Measurements from ENCODE around the gene TRPM4. TPM values are rescaled to one million over a fixed set of nuclear protein-coding genes. Genes with fewer than 3 reads are reported as not detected.

The TRPM4 gene
- total RNA-seq, 1 donor from 2014 or later: 33.1 TPM

GRCh38 chr19:49129238-49129583, 28.4 kb upstream of the TRPM4 start:
- H3K36me3 Mint-ChIP-seq: no peaks in the 10 kb centered on the region
- peaks cover 10% of the 10 kb centered on the region for H3K4me1 Mint-ChIP-seq (ENCODE audit: unreplicated experiment)
- no peaks in the 10 kb centered on the region for H3K9me3 Mint-ChIP-seq
- H3K4me3 Mint-ChIP-seq: peak overlapping the region; percentile 59
- no peak for DNase-seq (ENCODE audit: extremely low spot score, unreplicated experiment)
- TF ChIP-seq CTCF (conservative IDR thresholded peaks at IDR 0.05): no peak
- peaks cover 5% of the 10 kb centered on the region for H3K27me3 Mint-ChIP-seq
- H3K27ac Mint-ChIP-seq: no peak overlapping the region

GRCh38 chr19:49130325-49130724, 27.3 kb upstream of the TRPM4 start:
- no peak for TF ChIP-seq CTCF (conservative IDR thresholded peaks at IDR 0.05)
- Mint-ChIP-seq H3K4me3 (no peak overlapping the region), H3K9me3 (no peaks in the 10 kb centered on the region), H3K27me3 (no peaks in the 10 kb centered on the region), H3K36me3 (no peaks in the 10 kb centered on the region), H3K4me1 (ENCODE audit: unreplicated experiment) (peaks cover 10% of the 10 kb centered on the region), H3K27ac (no peak overlapping the region)
- no peak for DNase-seq (ENCODE audit: extremely low spot score, unreplicated experiment)

GRCh38 chr19:49132974-49133609, 24.5 kb upstream of the TRPM4 start:
- Mint-ChIP-seq H3K36me3 (peaks cover 11% of the 10 kb centered on the region), H3K4me1 (ENCODE audit: unreplicated experiment) (peaks cover 9% of the 10 kb centered on the region), H3K27me3 (no peaks in the 10 kb centered on the region), H3K4me3 (peak overlapping the region; percentile 81), H3K9me3 (peaks cover 4% of the 10 kb centered on the region), H3K27ac (peak overlapping the region; percentile 69)
- no peak for TF ChIP-seq CTCF (conservative IDR thresholded peaks at IDR 0.05)
- no peak for DNase-seq (ENCODE audit: extremely low spot score, unreplicated experiment)

- TF ChIP-seq CTCF (conservative IDR thresholded peaks at IDR 0.05): no peak
- Mint-ChIP-seq H3K4me1 (ENCODE audit: unreplicated experiment) (peaks cover 3% of the 10 kb centered on the region), H3K27me3 (no peaks in the 10 kb centered on the region), H3K27ac (peak overlapping the region; percentile 59), H3K36me3 (peaks cover 11% of the 10 kb centered on the region), H3K9me3 (peaks cover 4% of the 10 kb centered on the region), H3K4me3 (peak overlapping the region; percentile 81)
- DNase-seq (ENCODE audit: extremely low spot score, unreplicated experiment): no peak
These were observed 23.8 kb upstream of the TRPM4 start for GRCh38 chr19:49133621-49134454.

- no peak overlapping the region for H3K4me3 Mint-ChIP-seq
- no peak for TF ChIP-seq CTCF (conservative IDR thresholded peaks at IDR 0.05)
- no peak overlapping the region for H3K27ac Mint-ChIP-seq
- H3K9me3 Mint-ChIP-seq: peaks cover 4% of the 10 kb centered on the region
- no peak for DNase-seq (ENCODE audit: extremely low spot score, unreplicated experiment)
- H3K27me3 Mint-ChIP-seq: no peaks in the 10 kb centered on the region
- no peaks in the 10 kb centered on the region for H3K4me1 Mint-ChIP-seq (ENCODE audit: unreplicated experiment)
- H3K36me3 Mint-ChIP-seq: peaks cover 11% of the 10 kb centered on the region
These were observed 21.9 kb upstream of the TRPM4 start for GRCh38 chr19:49135686-49136085.

Data from type B pancreatic cell (in vitro differentiated cells).